GM18868 (cell line): ENCODE data around the gene CFH.
"Not testable (repeated sequence)": the region's sequence is repeated elsewhere in the genome, so short reads cannot be mapped to it uniquely, and the experiment has no call there.

Source experiments
- ATAC-seq: cut with Tn5 transposase; IDR thresholded peaks from one replicate; pipeline ENCODE4 v1.9.1; 2021; ENCODE audit warnings: mild to moderate bottlenecking, moderate library complexity; ENCODE audit not compliant: unreplicated experiment

CFH gene

GRCh38 chr1:196738730-196739129, 86.9 kb downstream of the CFH start:
- no peak for ATAC-seq

- ATAC-seq = peak; percentile 97
These were observed 91.4 kb downstream of the CFH start for GRCh38 chr1:196743244-196743643.

GRCh38 chr1:196765019-196765740, 113.3 kb downstream of the CFH start:
- ATAC-seq = not testable (repeated sequence)

GRCh38 chr1:196769823-196770222, 118.0 kb downstream of the CFH start:
- ATAC-seq = not testable (repeated sequence)

GRCh38 chr1:196773713-196774112, 121.9 kb downstream of the CFH start:
- no peak for ATAC-seq

GRCh38 chr1:196774175-196774574, 122.3 kb downstream of the CFH start:
- no peak for ATAC-seq

- no peak for ATAC-seq
These were observed 122.8 kb downstream of the CFH start, which contains the start of gene CFHR3 for GRCh38 chr1:196774603-196775002. Gene CFHR3 (plus strand): TSS chr1:196774840. CDS start chr1:196774887, 47 bp downstream.

GRCh38 chr1:196777603-196778002, 125.8 kb downstream of the CFH start:
- no peak for ATAC-seq

GRCh38 chr1:196779093-196779492, 127.2 kb downstream of the CFH start:
- ATAC-seq = no peak

GRCh38 chr1:196791252-196791651, 139.4 kb downstream of the CFH start:
- not testable (repeated sequence) for ATAC-seq

GRCh38 chr1:196794103-196794502, 142.3 kb downstream of the CFH start:
- not testable (repeated sequence) for ATAC-seq
